Stimulated activated CD4-positive, alpha-beta T cell treated with anti-CD3 and anti-CD28 coated beads, Interleukin-15, amount 100 ng/mL, for 48 hours (primary cell): Measurements from ENCODE around the gene PDE4D.

ENCODE experiments used
- DNase-seq, 2 donors: peaks; one replicate each; pipeline ENCODE4 v3.0.0-alpha.2; 2020; ENCODE audit warnings: low read depth in 2 of 2

PDE4D gene

DNA sequence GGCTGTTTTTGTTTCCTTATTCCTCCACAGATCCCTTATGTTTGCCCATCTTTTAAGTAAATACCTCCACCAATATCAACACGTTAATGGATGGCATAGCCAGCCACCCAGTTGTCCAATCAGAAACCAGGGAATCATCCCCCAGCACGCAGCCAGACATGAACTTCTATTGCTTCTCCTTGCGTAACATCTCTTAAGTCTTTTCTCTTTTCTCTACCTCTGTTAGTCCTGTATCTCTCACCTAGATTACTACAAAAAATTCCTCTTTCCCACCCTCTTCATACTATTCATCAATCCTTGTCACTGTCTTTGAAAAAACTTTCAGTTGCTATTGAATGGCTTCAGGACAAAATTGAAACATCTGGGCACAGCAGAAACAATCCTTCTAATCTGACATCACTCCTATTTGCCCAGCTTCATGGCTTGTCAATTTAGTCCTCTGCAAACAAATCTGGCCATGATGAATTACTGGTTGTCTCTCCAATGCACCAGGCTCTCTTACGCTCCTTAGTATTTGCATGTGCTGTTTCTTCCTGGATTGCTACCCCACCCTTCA is 961.4 kb downstream of the PDE4D start:
- no peak for DNase-seq

DNA sequence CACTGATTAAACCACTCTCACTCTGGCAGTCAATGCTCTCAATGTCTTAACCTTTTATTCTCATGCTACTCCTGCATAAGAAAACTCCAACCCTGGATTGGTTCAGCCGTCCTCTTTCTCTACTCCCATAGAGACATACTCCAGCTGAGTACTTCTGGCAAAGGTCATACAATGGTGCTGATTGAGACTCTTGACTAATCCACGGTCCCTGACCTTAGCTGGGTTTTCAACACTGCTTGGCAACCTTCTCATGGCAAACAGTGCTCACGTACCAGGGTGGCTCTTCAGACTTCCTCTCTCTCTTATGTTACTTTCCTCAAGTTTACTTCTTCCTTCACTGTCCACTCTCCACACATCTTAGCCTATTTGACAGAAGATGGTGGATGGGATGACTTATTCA is 963.0 kb downstream of the PDE4D start:
- no peak for DNase-seq

DNA sequence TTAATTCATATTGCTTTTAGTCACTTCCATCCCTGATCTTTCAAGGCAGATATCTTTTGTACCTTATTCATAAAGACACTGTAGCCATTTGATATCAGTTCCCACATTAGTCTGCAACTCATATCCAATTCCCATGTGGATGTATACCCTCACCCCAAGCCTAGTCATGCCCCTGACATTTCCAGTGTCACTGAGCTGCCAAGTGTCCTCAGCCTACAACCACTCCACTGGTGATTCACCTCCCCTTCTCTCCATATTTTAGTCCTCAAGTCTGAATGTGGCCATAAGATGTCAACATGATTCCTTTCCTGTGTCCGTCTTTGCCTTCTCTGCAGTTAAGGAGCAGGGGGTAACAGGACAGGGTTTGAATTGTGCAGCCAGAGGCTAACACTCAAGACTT is 963.8 kb downstream of the PDE4D start:
- no peak for DNase-seq

DNA sequence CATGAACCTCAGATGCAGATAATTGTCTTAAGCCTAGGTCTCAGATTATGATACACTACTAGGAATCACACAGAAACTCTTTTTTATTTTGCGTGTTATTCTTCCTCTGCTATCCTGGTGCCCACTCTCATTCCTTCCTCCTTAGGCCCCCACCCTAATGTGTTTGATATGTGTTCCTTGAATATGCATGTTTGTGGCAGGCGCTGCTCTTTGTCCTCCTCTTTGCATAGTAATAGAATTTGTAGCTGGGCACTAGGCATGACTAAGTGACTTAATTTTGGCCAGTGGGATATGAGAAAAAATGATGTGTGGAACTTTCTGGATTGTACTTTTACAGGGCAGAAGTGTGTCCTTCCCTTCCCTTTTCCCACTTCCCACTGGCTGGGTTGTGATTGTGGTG is 965.6 kb downstream of the PDE4D start:
- no peak for DNase-seq

DNA sequence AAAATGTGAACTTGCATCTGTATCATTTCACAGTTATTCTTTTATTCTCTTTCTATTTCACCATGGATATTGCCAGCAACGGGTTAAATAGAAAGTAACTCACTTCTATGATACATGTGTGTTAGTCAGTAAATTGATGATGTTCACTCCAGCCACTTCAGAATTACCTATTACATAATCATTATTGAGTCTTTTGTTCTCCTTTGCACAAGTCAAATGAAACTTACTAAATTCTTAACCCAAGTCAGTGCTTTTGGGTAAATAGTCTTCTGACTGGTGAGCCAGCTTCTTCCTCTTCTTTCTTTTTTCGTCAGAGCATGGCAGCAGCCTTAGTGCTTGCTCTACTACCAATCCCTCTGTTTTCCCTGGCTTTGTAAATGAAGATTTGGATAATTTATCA is 966.3 kb downstream of the PDE4D start:
- no peak for DNase-seq

DNA sequence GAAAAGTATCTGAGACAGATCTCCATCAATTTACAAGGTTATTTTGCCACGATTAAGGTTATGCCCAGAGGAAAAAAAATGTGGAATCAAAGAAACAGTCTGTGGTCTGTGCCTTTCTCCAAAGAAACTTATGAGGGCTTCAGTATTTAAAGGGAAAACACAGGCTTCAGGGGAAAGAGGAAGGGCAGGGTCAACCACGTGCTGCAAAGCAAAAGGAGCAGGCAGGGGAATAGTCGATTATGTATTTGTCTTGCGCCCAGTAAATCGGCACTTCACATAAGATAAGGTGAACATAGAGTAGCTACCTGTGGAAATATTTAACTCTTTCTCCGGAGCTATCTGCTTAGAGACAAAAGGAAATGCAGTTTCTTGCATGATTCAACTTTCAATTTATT is 967.0 kb downstream of the PDE4D start:
- DNase-seq: no peak

DNA sequence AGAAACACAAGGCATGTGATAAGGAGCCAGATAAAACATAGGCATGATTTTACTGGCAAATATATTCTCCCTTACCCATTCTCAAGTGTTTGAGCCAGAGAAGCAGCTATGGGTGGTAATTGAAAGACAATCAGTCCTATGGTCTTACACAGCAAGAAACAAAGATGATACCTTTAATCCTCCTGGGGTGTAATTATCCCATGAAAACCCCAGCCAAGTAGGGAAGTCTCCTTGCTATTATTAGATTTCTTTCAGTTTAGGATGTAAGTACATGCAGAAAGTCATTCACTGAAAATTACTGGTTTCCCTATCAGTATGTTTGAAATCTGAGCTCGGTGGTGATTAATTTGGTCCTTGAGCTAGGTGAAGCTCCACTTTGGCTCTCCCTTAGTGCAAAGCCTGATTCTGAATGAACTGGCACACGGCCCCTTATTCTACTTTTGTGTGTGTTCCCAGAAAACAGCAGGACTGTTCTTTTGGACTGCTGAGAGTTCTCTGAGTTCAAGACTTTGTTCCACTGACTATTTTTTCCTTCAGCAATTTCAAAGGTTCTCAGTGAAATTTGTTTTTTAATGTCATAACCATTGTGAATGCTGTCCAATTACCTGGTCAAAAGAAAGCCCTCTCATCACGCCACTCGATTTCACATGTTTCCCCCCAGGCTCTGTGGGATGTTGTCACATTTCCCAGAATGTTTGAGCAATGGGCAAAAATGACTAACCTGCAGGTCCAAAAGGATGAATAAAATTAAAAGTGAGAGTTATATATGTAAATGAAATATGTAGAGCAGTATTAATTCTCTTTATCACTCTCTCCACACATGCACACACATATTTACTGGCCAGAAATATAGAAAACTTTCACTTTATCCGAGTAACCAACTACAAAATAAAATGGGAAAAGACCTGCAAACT is 967.6 kb downstream of the PDE4D start:
- DNase-seq: peak in 1 of 2 donors; percentile 10

DNA sequence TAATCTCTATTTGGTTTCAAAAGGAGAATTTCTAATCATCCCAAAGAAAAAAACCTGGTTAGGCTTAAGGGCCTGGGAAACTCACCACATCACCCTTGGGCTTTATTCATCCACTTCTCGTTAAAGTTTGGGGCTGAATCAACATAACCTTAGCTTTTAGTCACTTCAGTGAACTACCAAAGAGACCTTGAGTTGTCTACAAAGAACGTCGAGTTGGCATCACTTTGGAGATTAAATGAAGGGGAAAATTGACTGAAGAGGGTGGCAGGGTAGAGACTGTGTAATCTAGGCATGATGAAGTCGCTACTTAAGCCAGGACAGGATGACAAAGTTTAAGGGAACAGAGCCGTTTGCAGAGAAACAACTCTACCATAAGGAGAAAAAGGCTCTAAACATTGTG is 969.2 kb downstream of the PDE4D start:
- no peak for DNase-seq

DNA sequence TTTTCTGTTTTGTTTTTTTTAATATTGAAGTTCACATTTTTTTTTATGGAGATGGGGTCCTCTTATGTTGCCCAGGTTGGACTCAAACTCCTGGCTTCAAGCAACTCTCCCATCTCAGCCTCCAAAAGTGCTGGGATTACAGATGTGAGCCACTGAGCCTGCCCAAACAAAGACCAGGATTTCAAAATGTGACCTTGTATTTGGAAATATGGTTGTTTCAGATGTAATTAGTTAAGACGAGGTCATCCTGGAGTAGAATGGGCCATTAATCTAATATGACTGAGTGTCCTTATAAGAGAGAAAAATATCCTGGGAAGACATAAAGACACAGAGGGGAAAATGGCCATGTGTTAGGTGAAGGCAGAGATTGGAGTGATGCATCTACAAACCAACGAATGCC is 970.2 kb downstream of the PDE4D start:
- no peak for DNase-seq

DNA sequence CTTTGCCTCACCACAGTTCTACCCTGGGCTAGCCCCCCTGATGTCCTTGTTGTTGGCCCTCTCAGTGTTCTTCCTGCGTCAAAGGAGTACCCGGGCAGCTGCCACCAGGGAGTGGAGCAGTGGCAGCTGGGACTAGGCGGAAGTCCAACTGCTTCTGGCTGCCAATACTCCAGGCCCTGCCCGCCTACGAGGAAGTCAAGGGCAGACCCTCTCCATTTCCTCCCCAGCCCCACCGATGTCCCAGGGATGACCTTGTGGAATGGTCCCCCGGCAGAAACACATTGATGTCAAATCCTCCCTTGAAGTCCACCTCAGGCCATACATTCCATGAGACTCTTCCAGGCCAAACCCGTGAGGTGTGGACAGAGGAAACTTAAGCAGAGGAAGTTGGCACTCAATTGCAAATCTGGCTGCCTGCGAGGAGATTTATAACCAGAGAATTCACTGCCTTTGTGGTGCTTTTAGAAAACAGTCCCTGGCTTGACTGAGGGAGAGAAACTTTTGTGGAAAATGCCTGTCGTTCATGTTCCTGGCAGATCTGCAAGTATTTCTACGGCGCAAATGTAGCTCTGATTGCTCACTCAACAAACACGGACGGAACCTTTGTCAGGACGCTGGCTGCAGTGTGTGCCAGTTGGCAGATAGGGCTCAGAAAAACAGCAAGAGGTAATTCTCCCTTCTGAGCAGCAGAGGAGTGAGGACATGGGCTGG is 970.9 kb downstream of the PDE4D start:
- no peak for DNase-seq

DNA sequence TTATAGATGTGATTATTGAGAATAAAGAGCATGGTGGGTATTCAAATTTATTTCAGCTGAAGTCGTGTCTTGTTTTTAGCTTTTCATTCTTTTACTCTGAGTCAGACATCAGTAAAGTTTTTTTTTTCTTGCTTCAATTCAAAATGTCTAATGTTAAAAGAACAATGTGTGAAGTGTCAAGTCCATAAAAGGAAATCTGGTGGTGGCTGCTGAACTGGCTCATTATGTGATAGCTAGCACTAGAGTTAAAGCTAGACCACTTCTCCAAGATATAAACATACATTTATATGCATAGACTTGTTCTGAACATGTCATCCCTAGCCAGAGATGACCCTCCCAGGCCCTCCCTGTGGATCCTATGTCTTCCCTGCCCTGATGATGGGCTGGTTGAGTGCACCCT is 972.4 kb downstream of the PDE4D start:
- DNase-seq: no peak

DNA sequence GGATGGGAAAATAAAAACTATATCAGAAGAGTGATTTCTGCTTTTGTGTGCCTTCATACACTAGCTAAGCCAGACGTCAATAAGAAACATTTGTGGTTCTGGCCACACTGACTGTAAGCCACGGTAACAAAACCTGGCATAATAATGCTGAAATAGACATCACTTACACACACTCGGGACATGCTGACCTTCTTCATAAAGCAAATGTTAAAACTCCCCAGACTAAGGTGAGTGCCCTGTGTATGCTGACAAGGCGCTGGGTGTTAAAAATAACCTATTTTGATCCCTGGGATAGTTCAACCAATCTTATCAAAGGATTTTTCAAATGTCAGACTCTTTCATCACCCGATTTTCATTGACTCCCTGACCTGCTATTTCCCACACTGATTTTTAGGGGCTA is 973.7 kb downstream of the PDE4D start:
- DNase-seq: no peak
